ENCODE measurements around the gene MAP3K12. TPM values are rescaled to one million over a fixed set of nuclear protein-coding genes. Genes with fewer than 3 reads are reported as not detected.
A peak's percentile ranks its signal among the peaks of the same experiment; 100 is the strongest.
"Not testable (repeated sequence)": the region's sequence is repeated elsewhere in the genome, so short reads cannot be mapped to it uniquely, and the experiment has no call there.

Gene MAP3K12
- total RNA-seq, 1 donor from 2014 or later = 11.1 TPM

DNA sequence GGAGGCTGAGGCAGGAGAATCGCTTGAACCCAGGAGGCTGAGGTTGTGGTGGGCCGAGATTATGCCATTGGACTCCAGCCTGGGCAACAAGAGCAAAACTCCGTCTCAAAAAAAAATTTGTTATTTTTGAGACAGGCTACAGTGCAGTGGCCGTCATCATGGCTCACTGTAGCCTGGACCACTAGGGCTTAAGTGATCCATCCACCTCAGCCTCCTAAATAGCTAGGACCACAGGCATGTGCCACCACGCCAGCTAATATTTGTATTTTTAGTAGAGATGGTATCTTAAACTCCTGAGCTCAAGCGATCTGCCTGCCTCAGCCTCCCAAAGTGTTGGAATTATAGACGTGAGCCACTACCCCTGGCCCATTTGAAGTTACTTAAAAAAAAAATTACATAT, 48.3 kb downstream of the MAP3K12 start:
- FAIRE-seq (no peak), DNase-seq (ENCODE audit: low read depth) (no peak)
- Histone ChIP-seq H3K4me3 (ENCODE audit: insufficient read depth, low read depth, low read length) (no peak overlapping the region), H3K4me2 (ENCODE audit: low read length) (no peak overlapping the region), H3K27me3 (ENCODE audit: insufficient read depth, low read length) (no peaks in the 10 kb centered on the region), H3K4me1 (ENCODE audit: insufficient read depth, low read length) (peaks cover 10% of the 10 kb centered on the region), H3K9me3 (ENCODE audit: insufficient read depth, low read depth, low read length) (no peaks in the 10 kb centered on the region), H2AFZ (ENCODE audit: low read depth, low read length) (no peak overlapping the region), H3K36me3 (ENCODE audit: insufficient read depth, low read length) (peaks cover 30% of the 10 kb centered on the region), H3K79me2 (ENCODE audit: insufficient read depth, low read length) (peaks cover 38% of the 10 kb centered on the region), H4K20me1 (ENCODE audit: insufficient read depth, low read length) (peaks cover 35% of the 10 kb centered on the region), H3K27ac (ENCODE audit: low read depth, low read length) (no peak overlapping the region), H3K9ac (ENCODE audit: low read length) (no peak overlapping the region)
- no peak overlapping the region for H3K27ac Mint-ChIP-seq (ENCODE audit: unreplicated experiment)
- no peaks in the 10 kb centered on the region for H3K9me3 Mint-ChIP-seq (ENCODE audit: unreplicated experiment)
- TF ChIP-seq EZH2 (IDR thresholded peaks at IDR 0.05; ENCODE audit: insufficient read depth, low read length) = no peak
- TF ChIP-seq, protein P1, sequence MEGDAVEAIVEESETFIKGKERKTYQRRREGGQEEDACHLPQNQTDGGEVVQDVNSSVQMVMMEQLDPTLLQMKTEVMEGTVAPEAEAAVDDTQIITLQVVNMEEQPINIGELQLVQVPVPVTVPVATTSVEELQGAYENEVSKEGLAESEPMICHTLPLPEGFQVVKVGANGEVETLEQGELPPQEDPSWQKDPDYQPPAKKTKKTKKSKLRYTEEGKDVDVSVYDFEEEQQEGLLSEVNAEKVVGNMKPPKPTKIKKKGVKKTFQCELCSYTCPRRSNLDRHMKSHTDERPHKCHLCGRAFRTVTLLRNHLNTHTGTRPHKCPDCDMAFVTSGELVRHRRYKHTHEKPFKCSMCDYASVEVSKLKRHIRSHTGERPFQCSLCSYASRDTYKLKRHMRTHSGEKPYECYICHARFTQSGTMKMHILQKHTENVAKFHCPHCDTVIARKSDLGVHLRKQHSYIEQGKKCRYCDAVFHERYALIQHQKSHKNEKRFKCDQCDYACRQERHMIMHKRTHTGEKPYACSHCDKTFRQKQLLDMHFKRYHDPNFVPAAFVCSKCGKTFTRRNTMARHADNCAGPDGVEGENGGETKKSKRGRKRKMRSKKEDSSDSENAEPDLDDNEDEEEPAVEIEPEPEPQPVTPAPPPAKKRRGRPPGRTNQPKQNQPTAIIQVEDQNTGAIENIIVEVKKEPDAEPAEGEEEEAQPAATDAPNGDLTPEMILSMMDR (IDR thresholded peaks at IDR 0.05; ENCODE audit: insufficient read depth, low read depth, low read length) = no peak
- H3K4me1 Mint-ChIP-seq (ENCODE audit: low read depth, unreplicated experiment) = peaks cover 10% of the 10 kb centered on the region
- H3K36me3 Mint-ChIP-seq (ENCODE audit: low read depth, unreplicated experiment) = peaks cover 19% of the 10 kb centered on the region
- no peaks in the 10 kb centered on the region for H3K27me3 Mint-ChIP-seq (ENCODE audit: low read depth, unreplicated experiment)
- H3K4me3 Mint-ChIP-seq (ENCODE audit: unreplicated experiment) = no peak overlapping the region

GRCh38 chr12:53444593-53445325, 54.5 kb downstream of the MAP3K12 start:
- peaks cover 24% of the 10 kb centered on the region for H3K36me3 Mint-ChIP-seq (ENCODE audit: low read depth, unreplicated experiment)
- H3K9ac ChIP-seq (ENCODE audit: low read length); DNase-seq (ENCODE audit: low read depth); H3K4me3 ChIP-seq (ENCODE audit: insufficient read depth, low read depth, low read length); FAIRE-seq; H3K27me3 ChIP-seq (ENCODE audit: insufficient read depth, low read length); H3K9me3 ChIP-seq (ENCODE audit: insufficient read depth, low read depth, low read length); H2AFZ ChIP-seq (ENCODE audit: low read depth, low read length); H3K27ac ChIP-seq (ENCODE audit: low read depth, low read length); H3K9me3 Mint-ChIP-seq (ENCODE audit: unreplicated experiment); H3K4me2 ChIP-seq (ENCODE audit: low read length); H3K27me3 Mint-ChIP-seq (ENCODE audit: low read depth, unreplicated experiment); H3K4me1 ChIP-seq (ENCODE audit: insufficient read depth, low read length): not testable (repeated sequence)
- Histone ChIP-seq H3K36me3 (ENCODE audit: insufficient read depth, low read length) (peaks cover 14% of the 10 kb centered on the region), H3K79me2 (ENCODE audit: insufficient read depth, low read length) (peaks cover 27% of the 10 kb centered on the region), H4K20me1 (ENCODE audit: insufficient read depth, low read length) (peaks cover 19% of the 10 kb centered on the region)
- H3K4me1 Mint-ChIP-seq (ENCODE audit: low read depth, unreplicated experiment) = peaks cover 18% of the 10 kb centered on the region
- H3K27ac Mint-ChIP-seq (ENCODE audit: unreplicated experiment) = peak overlapping the region; percentile 34
- H3K4me3 Mint-ChIP-seq (ENCODE audit: unreplicated experiment) = peak overlapping the region; percentile 60

- Mint-ChIP-seq H3K27ac (ENCODE audit: unreplicated experiment) (no peak overlapping the region), H3K9me3 (ENCODE audit: unreplicated experiment) (no peaks in the 10 kb centered on the region), H3K36me3 (ENCODE audit: low read depth, unreplicated experiment) (peaks cover 24% of the 10 kb centered on the region), H3K4me3 (ENCODE audit: unreplicated experiment) (peak overlapping the region; percentile 63), H3K27me3 (ENCODE audit: low read depth, unreplicated experiment) (no peaks in the 10 kb centered on the region), H3K4me1 (ENCODE audit: low read depth, unreplicated experiment) (peaks cover 18% of the 10 kb centered on the region)
- no peak for DNase-seq (ENCODE audit: low read depth)
- peaks cover 14% of the 10 kb centered on the region for H3K36me3 ChIP-seq (ENCODE audit: insufficient read depth, low read length)
- no peak overlapping the region for H3K9ac ChIP-seq (ENCODE audit: low read length)
- peaks cover 19% of the 10 kb centered on the region for H4K20me1 ChIP-seq (ENCODE audit: insufficient read depth, low read length)
- no peaks in the 10 kb centered on the region for H3K27me3 ChIP-seq (ENCODE audit: insufficient read depth, low read length)
- TF ChIP-seq EZH2 (IDR thresholded peaks at IDR 0.05; ENCODE audit: insufficient read depth, low read length) = no peak
- TF ChIP-seq, protein P1 (IDR thresholded peaks at IDR 0.05; ENCODE audit: insufficient read depth, low read depth, low read length) = no peak
- H3K27ac ChIP-seq (ENCODE audit: low read depth, low read length) = no peak overlapping the region
- no peaks in the 10 kb centered on the region for H3K9me3 ChIP-seq (ENCODE audit: insufficient read depth, low read depth, low read length)
- H3K79me2 ChIP-seq (ENCODE audit: insufficient read depth, low read length) = peaks cover 27% of the 10 kb centered on the region
- peaks cover 5% of the 10 kb centered on the region for H3K4me1 ChIP-seq (ENCODE audit: insufficient read depth, low read length)
- no peak for FAIRE-seq
- peak overlapping the region; percentile 34 for H3K4me2 ChIP-seq (ENCODE audit: low read length)
- H3K4me3 ChIP-seq (ENCODE audit: insufficient read depth, low read depth, low read length) = no peak overlapping the region
- H2AFZ ChIP-seq (ENCODE audit: low read depth, low read length) = no peak overlapping the region
Observed at GRCh38 chr12:53443955-53444354, 55.3 kb downstream of the MAP3K12 start.
